Natural killer cell (primary cell): ENCODE results near the gene ABAT. TPM values are rescaled to one million over a fixed set of nuclear protein-coding genes. Genes with fewer than 3 reads are reported as not detected.

Experiments used
- ATAC-seq, 3 donors: fragments of 150-1000 bp in 2 of 3; fragments of 200-7000 bp in 1 of 3; cut with Tn5 transposase; 1 replicate in 1 of 3; 2 replicates in 2 of 3; pipeline ENCODE4 v1.10.0; 2021; ENCODE audit warnings: mild to moderate bottlenecking in 2 of 3, moderate library complexity in 2 of 3
- DNase-seq, 2 donors: peaks; one replicate each; pipeline versions ENCODE4 v3.0.0 to v3.0.0-alpha.2; 2013 to 2021; ENCODE audit warnings: mixed read lengths in 1 of 2
- H3K27ac ChIP-seq: one replicate; pipeline ENCODE4 v1.5.1; 2013; ENCODE audit warnings: mild to moderate bottlenecking, low read length
- H3K27me3 ChIP-seq: one replicate; pipeline ENCODE4 v1.6.1; 2013; ENCODE audit warnings: low read length; ENCODE audit not compliant: control insufficient read depth, insufficient read depth
- H3K36me3 ChIP-seq: one replicate; pipeline ENCODE4 v1.6.1; 2013; ENCODE audit warnings: low read length; ENCODE audit not compliant: control insufficient read depth, insufficient read depth
- H3K4me1 ChIP-seq: one replicate; pipeline ENCODE4 v1.6.1; 2013; ENCODE audit warnings: low read length; ENCODE audit not compliant: control insufficient read depth, insufficient read depth
- H3K4me3 ChIP-seq: one replicate; pipeline ENCODE4 v1.5.1; 2013; ENCODE audit warnings: low read length
- H3K9me3 ChIP-seq: one replicate; pipeline ENCODE4 v1.6.1; 2013; ENCODE audit warnings: low read length; ENCODE audit not compliant: control insufficient read depth, insufficient read depth
- H3K27ac Mint-ChIP-seq, 2 donors: one replicate each; pipeline ENCODE4 v1.8.0; 2022; ENCODE audit warnings: mild to moderate bottlenecking in 2 of 2, mixed read lengths in 2 of 2, moderate library complexity in 1 of 2
- H3K27me3 Mint-ChIP-seq, 2 donors: one replicate each; pipeline ENCODE4 v1.8.0; 2022; ENCODE audit warnings: low read depth in 2 of 2, mixed read lengths in 2 of 2
- H3K36me3 Mint-ChIP-seq: one replicate; pipeline ENCODE4 v1.8.0; 2022; ENCODE audit warnings: mixed read lengths
- H3K4me1 Mint-ChIP-seq, 2 donors: one replicate each; pipeline ENCODE4 v1.8.0; 2022; ENCODE audit warnings: mixed read lengths in 2 of 2
- H3K4me3 Mint-ChIP-seq: one replicate; pipeline ENCODE4 v1.8.0; 2022; ENCODE audit warnings: mild to moderate bottlenecking, moderate library complexity, mixed read lengths
- H3K9me3 Mint-ChIP-seq, 2 donors: one replicate each; pipeline ENCODE4 v1.8.0; 2022; ENCODE audit warnings: mixed read lengths in 2 of 2
- CTCF ChIP-seq: fragments of 200-600 bp; IDR thresholded peaks from one replicate; pipeline ENCODE4 v1.8.0; 2022; ENCODE audit warnings: antibody characterized with exemption
- WGBS: methylation state at CpG from one replicate; pipeline ENCODE4 v1.1.7; 2013; ENCODE audit warnings: missing lambda C conversion rate; ENCODE audit not compliant: insufficient coverage; 5-methylcytosine and 5-hydroxymethylcytosine counted together
- intact Hi-C: fragments of 100-400 bp; cut with micrococcal nuclease; formaldehyde crosslinking; loops from one replicate; pipeline ENCODE4 v1.14.2; 2022
- total RNA-seq, 4 donors: library from RNA; stranded (reverse); fragments of 120-200 nt in 1 of 4; gene quantifications; one replicate each; pipeline versions ENCODE4 v1.2.3 to v1.2.4, GENCODE V29; 2013 to 2022

ABAT gene
- total RNA-seq, 3 donors from 2014 or later (not counting 1 experiment from before 2014, with no cell fraction given) = 11.0 to 13.4 (median 11.3) TPM

GRCh38 chr16:8739989-8740704 is 65.7 kb downstream of the ABAT start:
- intact Hi-C loops = no loop called here
- Mint-ChIP-seq H3K9me3 (no peaks in the 10 kb centered on the region), H3K4me1 (no peaks in the 10 kb centered on the region), H3K27me3 (no peaks in the 10 kb centered on the region), H3K36me3 (no peaks in the 10 kb centered on the region), H3K4me3 (no peak overlapping the region), H3K27ac (no peak overlapping the region)
- Histone ChIP-seq H3K4me1 (no peaks in the 10 kb centered on the region), H3K27me3 (no peaks in the 10 kb centered on the region), H3K4me3 (no peak overlapping the region), H3K27ac (no peak overlapping the region), H3K36me3 (no peaks in the 10 kb centered on the region), H3K9me3 (no peaks in the 10 kb centered on the region)
- ATAC-seq = no peak
- WGBS = 90% methylated on average over 13 of the region's 13 CpGs
- TF ChIP-seq CTCF = no peak
- no peak for DNase-seq

GRCh38 chr16:8740775-8741355 is 66.4 kb downstream of the ABAT start:
- H3K36me3 ChIP-seq = no peaks in the 10 kb centered on the region
- no peaks in the 10 kb centered on the region for H3K9me3 ChIP-seq
- H3K27ac Mint-ChIP-seq = no peak overlapping the region
- no peaks in the 10 kb centered on the region for H3K4me1 Mint-ChIP-seq
- no peaks in the 10 kb centered on the region for H3K27me3 ChIP-seq
- no peak for TF ChIP-seq CTCF
- no peaks in the 10 kb centered on the region for H3K27me3 Mint-ChIP-seq
- H3K4me1 ChIP-seq = no peaks in the 10 kb centered on the region
- no peak overlapping the region for H3K4me3 Mint-ChIP-seq
- no peak for ATAC-seq
- DNase-seq = no peak
- no peaks in the 10 kb centered on the region for H3K9me3 Mint-ChIP-seq
- 95% methylated on average over 6 of the region's 6 CpGs for WGBS
- no peak overlapping the region for H3K27ac ChIP-seq
- intact Hi-C loops = no loop called here
- H3K36me3 Mint-ChIP-seq = no peaks in the 10 kb centered on the region
- H3K4me3 ChIP-seq = no peak overlapping the region

- no peaks in the 10 kb centered on the region for H3K9me3 Mint-ChIP-seq
- no peak overlapping the region for H3K27ac ChIP-seq
- H3K27me3 ChIP-seq = no peaks in the 10 kb centered on the region
- H3K36me3 Mint-ChIP-seq = no peaks in the 10 kb centered on the region
- intact Hi-C loops = no loop called here
- DNase-seq = no peak
- no peaks in the 10 kb centered on the region for H3K27me3 Mint-ChIP-seq
- H3K4me3 Mint-ChIP-seq = no peak overlapping the region
- H3K4me1 ChIP-seq = no peaks in the 10 kb centered on the region
- H3K36me3 ChIP-seq = no peaks in the 10 kb centered on the region
- no peak overlapping the region for H3K4me3 ChIP-seq
- TF ChIP-seq CTCF = no peak
- no peaks in the 10 kb centered on the region for H3K9me3 ChIP-seq
- no peak for ATAC-seq
- no peak overlapping the region for H3K27ac Mint-ChIP-seq
- 92% methylated on average over 1 of the region's 2 CpGs for WGBS
- no peaks in the 10 kb centered on the region for H3K4me1 Mint-ChIP-seq
Observed at GRCh38 chr16:8741636-8742035, 67.2 kb downstream of the ABAT start.
